Gastroesophageal sphincter (tissue), 4 donors: ENCODE results near the gene SNAI1. TPM values are rescaled to one million over a fixed set of nuclear protein-coding genes. Genes with fewer than 3 reads are reported as not detected.

Experiments used
- ATAC-seq: fragments of 150-250 bp; one replicate; pipeline ENCODE4 v1.9.1; 2016; ENCODE audit warnings: mild to moderate bottlenecking, moderate library complexity
- H3K27ac ChIP-seq, 4 donors: fragments of 200-600 bp; sonication (generic) in 3 of 4; 1 replicate in 3 of 4; 2 replicates in 1 of 4; pipeline ENCODE4 v1.5.1; 2016 to 2019
- H3K27me3 ChIP-seq: fragments of 200-600 bp; sonication (generic); one replicate; pipeline ENCODE4 v1.5.1; 2019
- H3K36me3 ChIP-seq, 2 donors: fragments of 200-600 bp; sonication (generic); one replicate each; pipeline ENCODE4 v1.5.1; 2019; ENCODE audit warnings: control low read depth in 1 of 2
- H3K4me1 ChIP-seq, 3 donors: fragments of 200-600 bp; sonication (generic); 1 replicate in 2 of 3; 2 replicates in 1 of 3; pipeline ENCODE4 v1.5.1; 2016 to 2019; ENCODE audit warnings: control low read depth in 2 of 3
- H3K4me3 ChIP-seq, 2 donors: fragments of 200-600 bp; sonication (generic); one replicate each; pipeline ENCODE4 v1.5.1; 2019; ENCODE audit warnings: mild to moderate bottlenecking in 1 of 2, moderate library complexity in 1 of 2
- H3K9me3 ChIP-seq, 3 donors: fragments of 200-600 bp; sonication (generic); one replicate each; pipeline ENCODE4 v1.5.1; 2017 to 2019; ENCODE audit warnings: control low read depth in 2 of 3
- EP300 ChIP-seq: sonication (generic); formaldehyde crosslinking; IDR thresholded peaks from one replicate; pipeline ENCODE4 v1.6.1; 2017; ENCODE audit warnings: antibody characterized with exemption, mild to moderate bottlenecking
- POLR2A ChIP-seq, 2 donors: fragments of 450-650 bp; IDR thresholded peaks; one replicate each; pipeline ENCODE4 v1.6.1; 2017; ENCODE audit warnings: antibody characterized with exemption in 2 of 2, mild to moderate bottlenecking in 2 of 2, moderate library complexity in 1 of 2
- POLR2AphosphoS5 ChIP-seq: sonication (generic); formaldehyde crosslinking; IDR thresholded peaks from one replicate; pipeline ENCODE4 v1.6.1; 2017; ENCODE audit warnings: antibody characterized with exemption
- WGBS, 2 donors: methylation state at CpG; one replicate each; pipeline ENCODE4 v1.1.5; 2018; ENCODE audit warnings: low coverage in 1 of 2; 5-methylcytosine and 5-hydroxymethylcytosine counted together
- total RNA-seq, 4 donors: library from RNA; depleted of rRNA; stranded (reverse); fragments of >200 nt; gene quantifications; one replicate each; pipeline ENCODE4 v1.1.0, GENCODE V29; 2016
- TF ChIP-seq, protein P1 (sequence below), 4 experiments: fragments of 200-600 bp in 2 of 4; fragments of 450-650 bp in 2 of 4; sonication (generic) in 1 of 4; IDR thresholded peaks; one replicate each; pipeline ENCODE4 v1.5.1; 2017 to 2019; ENCODE audit warnings: antibody characterized with exemption in 4 of 4, mild to moderate bottlenecking in 2 of 4, moderate library complexity in 2 of 4

Gene SNAI1
- total RNA-seq, 4 donors from 2014 or later: 0.79 to 2.6 (median 1.2) TPM

DNA sequence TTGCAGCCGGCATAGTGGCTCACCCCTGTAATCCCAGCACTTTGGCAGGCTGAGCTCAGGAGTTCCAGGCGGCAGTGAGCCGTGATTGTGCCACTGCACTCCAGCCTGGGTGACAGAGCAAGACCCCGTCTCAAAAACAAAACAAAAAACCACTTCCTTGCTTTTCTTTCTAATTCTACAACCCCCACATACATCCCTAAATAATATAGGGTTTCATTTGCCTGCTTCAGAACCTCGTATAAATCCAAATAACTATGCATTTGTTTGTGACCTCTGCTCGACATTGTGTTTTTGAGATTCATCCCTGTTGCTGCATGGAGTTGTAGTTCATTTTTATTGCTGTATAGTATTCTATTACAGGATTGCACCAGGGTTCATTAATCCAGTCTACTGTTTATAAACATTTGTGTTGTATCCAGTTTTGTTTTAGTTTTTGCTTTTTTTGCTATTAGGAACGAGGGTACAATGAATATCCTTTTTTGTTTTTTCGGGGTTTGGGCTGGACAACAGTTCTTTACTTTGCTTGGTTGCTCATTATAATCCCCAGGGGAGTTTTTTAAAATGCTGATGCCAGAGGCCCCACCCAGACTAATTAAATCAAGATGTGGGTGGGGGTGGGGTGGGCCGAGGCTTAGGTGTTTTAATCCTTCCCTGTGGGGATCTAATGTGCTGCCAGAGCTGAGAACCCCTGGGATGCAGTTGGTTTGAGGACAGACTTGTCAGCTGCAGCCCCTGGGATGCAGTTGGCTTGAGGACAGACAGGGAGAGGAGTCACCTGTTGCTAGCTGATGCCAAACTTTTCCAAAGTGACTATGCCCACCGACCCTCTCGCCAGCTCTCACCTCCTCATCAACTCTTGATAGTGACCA is 2.4 kb upstream of the SNAI1 start:
- no peak for ATAC-seq
- TF ChIP-seq EP300: no peak
- no peak for TF ChIP-seq POLR2A (IDR thresholded peaks at IDR 0.05)
- TF ChIP-seq, protein P1, sequence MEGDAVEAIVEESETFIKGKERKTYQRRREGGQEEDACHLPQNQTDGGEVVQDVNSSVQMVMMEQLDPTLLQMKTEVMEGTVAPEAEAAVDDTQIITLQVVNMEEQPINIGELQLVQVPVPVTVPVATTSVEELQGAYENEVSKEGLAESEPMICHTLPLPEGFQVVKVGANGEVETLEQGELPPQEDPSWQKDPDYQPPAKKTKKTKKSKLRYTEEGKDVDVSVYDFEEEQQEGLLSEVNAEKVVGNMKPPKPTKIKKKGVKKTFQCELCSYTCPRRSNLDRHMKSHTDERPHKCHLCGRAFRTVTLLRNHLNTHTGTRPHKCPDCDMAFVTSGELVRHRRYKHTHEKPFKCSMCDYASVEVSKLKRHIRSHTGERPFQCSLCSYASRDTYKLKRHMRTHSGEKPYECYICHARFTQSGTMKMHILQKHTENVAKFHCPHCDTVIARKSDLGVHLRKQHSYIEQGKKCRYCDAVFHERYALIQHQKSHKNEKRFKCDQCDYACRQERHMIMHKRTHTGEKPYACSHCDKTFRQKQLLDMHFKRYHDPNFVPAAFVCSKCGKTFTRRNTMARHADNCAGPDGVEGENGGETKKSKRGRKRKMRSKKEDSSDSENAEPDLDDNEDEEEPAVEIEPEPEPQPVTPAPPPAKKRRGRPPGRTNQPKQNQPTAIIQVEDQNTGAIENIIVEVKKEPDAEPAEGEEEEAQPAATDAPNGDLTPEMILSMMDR (IDR thresholded peaks at IDR 0.05): no peak
- TF ChIP-seq POLR2AphosphoS5: no peak
- WGBS, 2 donors: 78 to 100% methylated on average over 3 to 9 of the region's 11 CpGs

GRCh38 chr20:49981218-49982071 is 1.3 kb upstream of the SNAI1 start:
- H3K4me1 ChIP-seq: peaks cover 0 to 64% (median 20%) of the 10 kb centered on the region in 3 donors
- 60 to 78% methylated on average over 9 to 10 of the region's 23 CpGs for WGBS, 2 donors
- no peaks in the 10 kb centered on the region for H3K9me3 ChIP-seq
- H3K27ac ChIP-seq: peak overlapping the region in 2 of 4 donors; percentile 70 to 80
- no peak for TF ChIP-seq EP300
- no peak for TF ChIP-seq POLR2AphosphoS5
- TF ChIP-seq, protein P1 (IDR thresholded peaks at IDR 0.05): no peak
- TF ChIP-seq POLR2A (IDR thresholded peaks at IDR 0.05): no peak
- H3K4me3 ChIP-seq: no peak overlapping the region
- no peaks in the 10 kb centered on the region for H3K36me3 ChIP-seq
- H3K27me3 ChIP-seq: no peaks in the 10 kb centered on the region
- ATAC-seq: no peak

More for the DNA sequence above, 2.4 kb upstream of the SNAI1 start:
- H3K36me3 ChIP-seq: no peaks in the 10 kb centered on the region
- no peaks in the 10 kb centered on the region for H3K27me3 ChIP-seq
- peaks cover 0 to 53% (median 20%) of the 10 kb centered on the region in 3 donors for H3K4me1 ChIP-seq
- H3K4me3 ChIP-seq: no peak overlapping the region
- H3K9me3 ChIP-seq: no peaks in the 10 kb centered on the region
- H3K27ac ChIP-seq: no peak overlapping the region

DNA sequence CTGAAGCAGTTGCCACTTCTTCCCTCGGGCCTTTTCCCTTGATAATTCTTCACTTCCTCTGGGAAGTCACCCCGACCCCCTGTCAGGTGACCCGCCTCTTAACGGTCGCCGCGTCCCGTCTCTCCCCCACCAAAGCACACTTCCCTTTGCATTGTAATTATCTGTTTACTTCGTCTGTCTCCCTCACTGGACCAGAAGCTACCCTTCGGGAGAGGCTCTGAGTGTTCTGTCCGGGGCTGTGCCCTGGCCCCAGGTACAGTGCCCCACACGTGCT is 771 bp upstream of the SNAI1 start:
- Histone ChIP-seq H3K27me3 (no peaks in the 10 kb centered on the region), H3K9me3 (no peaks in the 10 kb centered on the region), H3K27ac (peak overlapping the region in 3 of 4 donors; percentile 7 to 80 (median 70)), H3K36me3 (no peaks in the 10 kb centered on the region), H3K4me1 (peaks cover 0 to 70% (median 23%) of the 10 kb centered on the region in 3 donors), H3K4me3 (peak overlapping the region in 1 of 2 donors; percentile 59)
- no peak for ATAC-seq
- 67% methylated on average over 11 of the region's 12 CpGs; no CpG with 5 or more reads in 1 of the 2 donors for WGBS, 2 donors
- TF ChIP-seq, protein P1 (IDR thresholded peaks at IDR 0.05): no peak
- TF ChIP-seq POLR2AphosphoS5: no peak
- no peak for TF ChIP-seq POLR2A (IDR thresholded peaks at IDR 0.05)
- no peak for TF ChIP-seq EP300

DNA sequence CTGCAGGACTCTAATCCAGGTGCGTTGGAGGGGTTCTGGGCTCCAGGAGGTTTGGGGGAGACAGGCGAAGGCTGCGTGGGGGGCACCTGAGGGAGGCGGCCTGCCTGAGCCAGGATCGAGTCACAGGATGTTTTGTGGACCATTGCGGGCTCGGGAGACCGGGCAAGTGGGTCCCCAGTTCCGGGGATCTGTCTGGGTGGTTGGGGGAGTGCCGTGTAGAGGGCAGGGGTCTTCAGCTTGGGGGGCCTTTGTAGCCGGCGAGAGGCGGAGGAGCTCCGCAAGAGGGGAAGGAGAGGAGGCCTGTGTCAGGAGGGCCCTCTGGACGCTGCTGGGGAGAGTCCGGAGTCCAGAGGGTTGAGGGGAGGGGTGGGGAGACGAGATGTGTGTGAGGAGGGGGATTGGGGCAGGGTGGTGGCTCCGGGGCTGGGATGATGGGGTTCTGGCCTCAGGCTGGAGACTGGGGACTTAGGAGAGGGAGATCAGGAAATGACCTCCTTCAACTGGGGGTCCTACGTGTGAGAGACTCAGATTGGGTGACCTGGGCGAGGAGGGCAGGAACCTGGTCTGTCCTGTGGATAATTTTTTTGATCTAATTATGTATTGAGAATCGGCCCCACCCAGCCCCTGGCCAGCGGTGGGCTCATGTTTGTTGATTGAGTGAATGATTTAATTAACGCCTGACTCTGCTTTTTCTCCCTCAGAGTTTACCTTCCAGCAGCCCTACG is 505 bp downstream of the SNAI1 start:
- TF ChIP-seq EP300: no peak
- TF ChIP-seq POLR2AphosphoS5: no peak
- TF ChIP-seq POLR2A (IDR thresholded peaks at IDR 0.05): no peak
- TF ChIP-seq, protein P1 (IDR thresholded peaks at IDR 0.05): no peak
- Histone ChIP-seq H3K4me1 (peaks cover 0 to 81% (median 25%) of the 10 kb centered on the region in 3 donors), H3K9me3 (no peaks in the 10 kb centered on the region), H3K4me3 (peak overlapping the region; percentile 13 to 59), H3K36me3 (peaks cover 0 to 6% of the 10 kb centered on the region in 2 donors), H3K27ac (peak overlapping the region in 3 of 4 donors; percentile 65 to 80 (median 70)), H3K27me3 (no peaks in the 10 kb centered on the region)
- ATAC-seq: no peak
- WGBS, 2 donors: 21 to 38% methylated on average over 9 to 13 of the region's 24 CpGs
